Measurements from ENCODE around the gene ITGA11. TPM values are rescaled to one million over a fixed set of nuclear protein-coding genes. Genes with fewer than 3 reads are reported as not detected.

Gene ITGA11
- total and polyA plus RNA-seq, 2 of the 4 experiments (the other 2 are of a cell fraction), result 4.1 to 6.6 TPM

DNA sequence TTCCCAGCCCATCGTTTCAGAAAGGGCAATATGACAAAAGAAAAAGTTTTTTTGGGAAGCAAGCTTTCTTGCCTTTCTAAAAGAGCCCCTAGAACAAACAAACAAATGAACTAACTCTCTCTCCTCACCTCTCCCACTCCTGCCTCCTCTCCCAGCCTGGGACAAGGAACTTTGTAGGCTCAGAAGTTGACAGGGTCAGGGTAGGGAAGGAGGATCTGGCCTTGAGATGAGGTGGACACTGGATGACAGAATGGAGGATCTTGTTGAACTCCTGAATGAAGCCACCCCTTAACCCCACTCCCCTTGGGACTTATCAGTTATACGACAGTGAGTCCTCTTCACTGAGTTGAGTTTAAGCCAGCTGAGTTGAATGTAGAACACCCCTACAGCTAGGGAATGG lies 1.6 kb upstream of the ITGA11 start:
- H2BK120ac ChIP-seq (ENCODE audit: low read depth, low read length), result 0 out of 2 replicates have a peak overlapping the region, but pooled peaks have one; percentile 42
- H3K9me1 ChIP-seq (ENCODE audit: insufficient read depth, low read length), result peaks cover 6% of the 10 kb centered on the region; the same call in 1 of the 2 replicates
- ChIA-PET CTCF (no interaction called here), POLR2A (ENCODE audit: unreplicated experiment) (no interaction called here)
- no peak overlapping the region for H3K14ac ChIP-seq (replicated peaks; ENCODE audit: low read depth, low read length)
- peaks cover 46% of the 10 kb centered on the region for H3K27me3 ChIP-seq (ENCODE audit: control insufficient read depth, insufficient read depth, low read length)
- WGBS, 2 experiments (ENCODE audit: extremely low coverage in 2 of 2, insufficient read length in 1 of 2), result no CpG with 5 or more reads among the region's 2 CpGs
- no peak overlapping the region for H4K8ac ChIP-seq (ENCODE audit: low read depth in 2 of 2, low read length in 2 of 2)
- H4K20me1 ChIP-seq (ENCODE audit: insufficient read depth, low read length), result peaks cover 13% of the 10 kb centered on the region; the same call in 1 of the 2 replicates
- no peak overlapping the region for H2BK5ac ChIP-seq (ENCODE audit: low read depth, low read length, poor library complexity, severe bottlenecking)
- H3K18ac ChIP-seq (ENCODE audit: low read depth, low read length), result no peak overlapping the region
- 0 out of 2 replicates have a peak overlapping the region, but pooled peaks have one; percentile 9 for H2BK20ac ChIP-seq (ENCODE audit: low read depth, low read length)
- peaks cover 4 to 22% of the 10 kb centered on the region in 2 experiments; a peak in 3 of 4 replicates for H3K79me1 ChIP-seq (ENCODE audit: low read depth in 1 of 2, low read length in 2 of 2)
- no peak overlapping the region for H4K5ac ChIP-seq (ENCODE audit: low read depth, low read length)
- dilution Hi-C loops (cut with HindIII; ENCODE audit: low sequenced_read_pairs, unreplicated experiment), result no loop called here
- no peaks in the 10 kb centered on the region for H3K36me3 ChIP-seq (ENCODE audit: control insufficient read depth, insufficient read depth, low read length)
- no peak overlapping the region for H3K27ac ChIP-seq (ENCODE audit: insufficient read depth, low read length)
- H2AK5ac ChIP-seq (ENCODE audit: low read depth, low read length), result peak overlapping the region; percentile 66
- no peak overlapping the region for H3K4me2 ChIP-seq (ENCODE audit: low read depth, low read length)
- no peak for ATAC-seq (ENCODE audit: low read depth)
- H3K9ac ChIP-seq (ENCODE audit: low read depth, low read length), result no peak overlapping the region
- no peaks in the 10 kb centered on the region for H3K9me3 ChIP-seq (ENCODE audit: control insufficient read depth, insufficient read depth, low read length)
- H3K56ac ChIP-seq (ENCODE audit: extremely low read depth, insufficient read depth, low read length), result no peak overlapping the region
- H3K23ac ChIP-seq (ENCODE audit: low read depth, low read length), result no peak overlapping the region
- no peak for DNase-seq
- no peak overlapping the region for H4K91ac ChIP-seq (ENCODE audit: insufficient read depth, low read depth, low read length)
- H3K4me3 ChIP-seq (ENCODE audit: insufficient read depth, low read depth, low read length), result no peak overlapping the region
- peak overlapping the region; percentile 52 for H3K4ac ChIP-seq (ENCODE audit: low read depth, low read length)
- intact Hi-C loops (cut with micrococcal nuclease), result loop anchor here (5.0 kb wide), 1 partner anchor 126 kb away; no protein-coding TSS in a partner anchor
- BruUV-seq (replicated peaks), result no TSS peak
- no peak overlapping the region for H2AFZ ChIP-seq (replicated peaks; ENCODE audit: low read length, poor library complexity)
- H2BK15ac ChIP-seq (ENCODE audit: low read depth, low read length), result no peak overlapping the region
- no peak overlapping the region for H2AK9ac ChIP-seq (replicated peaks; ENCODE audit: low read depth, low read length, poor library complexity)
- TF ChIP-seq MAZ (IDR thresholded peaks at IDR 0.05; ENCODE audit: borderline replicate concordance, low read depth, low read length), result no peak
- TF ChIP-seq MAFK (IDR thresholded peaks at IDR 0.05; ENCODE audit: low read depth, low read length), result no peak
- no peak for TF ChIP-seq MXI1 (IDR thresholded peaks at IDR 0.05; ENCODE audit: borderline replicate concordance, low read depth, low read length)
- no peak for TF ChIP-seq ELK1 (IDR thresholded peaks at IDR 0.05; ENCODE audit: borderline replicate concordance, low read depth, low read length)
- TF ChIP-seq CTCF (conservative IDR thresholded peaks at IDR 0.05; ENCODE audit: low read depth, low read length), result no peak
- no peak for TF ChIP-seq NFE2L2 (IDR thresholded peaks at IDR 0.05; ENCODE audit: low read depth, low read length)
- no peak for TF ChIP-seq RAD21 (IDR thresholded peaks at IDR 0.05; ENCODE audit: low read length)
- TF ChIP-seq, protein P1, sequence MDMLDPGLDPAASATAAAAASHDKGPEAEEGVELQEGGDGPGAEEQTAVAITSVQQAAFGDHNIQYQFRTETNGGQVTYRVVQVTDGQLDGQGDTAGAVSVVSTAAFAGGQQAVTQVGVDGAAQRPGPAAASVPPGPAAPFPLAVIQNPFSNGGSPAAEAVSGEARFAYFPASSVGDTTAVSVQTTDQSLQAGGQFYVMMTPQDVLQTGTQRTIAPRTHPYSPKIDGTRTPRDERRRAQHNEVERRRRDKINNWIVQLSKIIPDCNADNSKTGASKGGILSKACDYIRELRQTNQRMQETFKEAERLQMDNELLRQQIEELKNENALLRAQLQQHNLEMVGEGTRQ (IDR thresholded peaks at IDR 0.05; ENCODE audit: low read depth, low read length), result no peak
- no peak for TF ChIP-seq BHLHE40 (IDR thresholded peaks at IDR 0.05; ENCODE audit: low read depth, low read length)
- TF ChIP-seq SMC3 (IDR thresholded peaks at IDR 0.05; ENCODE audit: low read depth, low read length), result no peak
- no peak for TF ChIP-seq CEBPB (IDR thresholded peaks at IDR 0.05; ENCODE audit: low read depth, low read length)
- no peak for TF ChIP-seq FOS (IDR thresholded peaks at IDR 0.05; ENCODE audit: low read depth, low read length)
- TF ChIP-seq CHD1 (IDR thresholded peaks at IDR 0.05; ENCODE audit: low read depth, low read length), result no peak
- no peak for TF ChIP-seq POLR2A (IDR thresholded peaks at IDR 0.05; ENCODE audit: low read depth, low read length)
- no peak for TF ChIP-seq RFX5 (IDR thresholded peaks at IDR 0.05; ENCODE audit: low read depth, low read length)
- no peak for TF ChIP-seq RCOR1 (IDR thresholded peaks at IDR 0.05; ENCODE audit: insufficient replicate concordance, low read length)
- in situ Hi-C loops (cut with MboI; ENCODE audit: low sequenced_read_pairs), result no loop called here
- H3K4me1 ChIP-seq (ENCODE audit: control insufficient read depth, insufficient read depth, low read length), result peaks cover 4% of the 10 kb centered on the region; the same call in 1 of the 2 replicates

All from IMR-90 (cell line).